Esophagus muscularis mucosa (tissue), 4 donors: ENCODE results near the gene PAPLN. TPM values are rescaled to one million over a fixed set of nuclear protein-coding genes. Genes with fewer than 3 reads are reported as not detected.
A peak's percentile ranks its signal among the peaks of the same experiment; 100 is the strongest.

Source experiments
- DNase-seq: peaks from one replicate; pipeline ENCODE4 v3.0.0-alpha.2; 2017; ENCODE audit errors: extremely low spot score
- H3K27ac ChIP-seq, 4 donors: fragments of 200-600 bp; sonication (generic); replicated peaks in 1 of 4; 1 replicate in 3 of 4; 2 replicates in 1 of 4; pipeline ENCODE4 v1.5.1; 2016 to 2019; ENCODE audit warnings: mild to moderate bottlenecking in 1 of 4
- H3K27me3 ChIP-seq, 4 donors: fragments of 200-600 bp; sonication (generic); one replicate each; pipeline versions ENCODE4 v1.5.1 to v1.6.0; 2016 to 2019
- H3K36me3 ChIP-seq, 4 donors: fragments of 200-600 bp; sonication (generic); one replicate each; pipeline ENCODE4 v1.5.1; 2016 to 2019
- H3K4me1 ChIP-seq, 4 donors: fragments of 200-600 bp; sonication (generic); one replicate each; pipeline ENCODE4 v1.5.1; 2016 to 2019
- H3K4me3 ChIP-seq, 4 donors: fragments of 200-600 bp; sonication (generic); 1 replicate in 2 of 4; 2 replicates in 2 of 4; pipeline ENCODE4 v1.5.1; 2016 to 2019; ENCODE audit warnings: mild to moderate bottlenecking in 4 of 4, moderate library complexity in 1 of 4
- H3K9me3 ChIP-seq, 4 donors: fragments of 200-600 bp; sonication (generic); 1 replicate in 3 of 4; 2 replicates in 1 of 4; pipeline ENCODE4 v1.5.1; 2016 to 2019
- EP300 ChIP-seq: sonication (generic); formaldehyde crosslinking; IDR thresholded peaks from one replicate; pipeline ENCODE4 v1.6.1; 2017; ENCODE audit warnings: antibody characterized with exemption
- POLR2A ChIP-seq: fragments of 450-650 bp; IDR thresholded peaks from one replicate; pipeline ENCODE4 v1.6.1; 2017; ENCODE audit warnings: antibody characterized with exemption, moderate library complexity, mild to moderate bottlenecking, low read depth
- POLR2AphosphoS5 ChIP-seq, 2 donors: sonication (generic); formaldehyde crosslinking; IDR thresholded peaks; one replicate each; pipeline ENCODE4 v1.6.1; 2017; ENCODE audit warnings: antibody characterized with exemption in 2 of 2
- WGBS: methylation state at CpG from one replicate; pipeline ENCODE4 v1.1.5; 2018; 5-methylcytosine and 5-hydroxymethylcytosine counted together
- intact Hi-C: fragments of 100-400 bp; cut with DNase I; formaldehyde crosslinking; loops from one replicate; pipeline ENCODE4 v1.15.1; 2023
- total RNA-seq, 4 donors: library from RNA; depleted of rRNA; stranded (reverse); fragments of >200 nt; gene quantifications; one replicate each; pipeline versions ENCODE4 v1.1.0 to v1.2.1, GENCODE V29; 2016
- TF ChIP-seq, protein P1 (sequence below), 3 experiments: fragments of 200-600 bp in 2 of 3; fragments of 450-650 bp in 1 of 3; sonication (generic) in 2 of 3; IDR thresholded peaks; one replicate each; pipeline ENCODE4 v1.5.1; 2017 to 2019; ENCODE audit warnings: antibody characterized with exemption in 3 of 3, mild to moderate bottlenecking in 2 of 3, moderate library complexity in 1 of 3

PAPLN gene
- total RNA-seq, 4 donors from 2014 or later: 12.0 to 43.5 (median 24.1) TPM

DNA sequence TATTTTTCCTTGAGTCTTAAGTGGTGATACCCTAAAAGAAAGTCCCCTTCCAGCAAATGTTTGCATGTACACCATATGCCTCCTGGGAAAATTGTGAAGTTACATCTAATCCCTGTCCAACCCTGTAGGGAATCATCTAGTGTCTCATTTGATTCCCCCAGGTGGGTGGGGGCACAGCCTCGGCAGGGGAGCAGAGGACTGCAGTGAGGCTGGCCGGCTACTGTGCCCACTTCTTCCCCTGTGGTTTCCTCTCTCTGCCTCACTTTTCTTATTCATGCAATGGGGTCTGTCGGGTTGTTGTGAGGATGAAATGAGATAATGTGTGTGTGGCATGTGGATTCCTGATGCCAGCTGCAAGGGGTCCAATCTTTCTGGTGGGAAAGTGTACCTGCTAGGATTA lies 6.0 kb downstream of the PAPLN start:
- intact Hi-C loops: no loop called here
- Histone ChIP-seq H3K4me3 (no peak overlapping the region), H3K27ac (peak overlapping the region in 3 of 4 donors; percentile 55 to 76 (median 67)), H3K27me3 (peaks cover 0 to 5% (median 0%) of the 10 kb centered on the region in 4 donors), H3K36me3 (peaks cover 0 to 20% (median 8%) of the 10 kb centered on the region in 4 donors), H3K4me1 (peaks cover 20 to 59% (median 53%) of the 10 kb centered on the region in 4 donors), H3K9me3 (no peaks in the 10 kb centered on the region)
- 51% methylated on average over 3 of the region's 3 CpGs for WGBS
- no peak for DNase-seq
- TF ChIP-seq POLR2AphosphoS5 (IDR thresholded peaks at IDR 0.05) (no peak), EP300 (no peak), POLR2A (no peak)
- TF ChIP-seq, protein P1, sequence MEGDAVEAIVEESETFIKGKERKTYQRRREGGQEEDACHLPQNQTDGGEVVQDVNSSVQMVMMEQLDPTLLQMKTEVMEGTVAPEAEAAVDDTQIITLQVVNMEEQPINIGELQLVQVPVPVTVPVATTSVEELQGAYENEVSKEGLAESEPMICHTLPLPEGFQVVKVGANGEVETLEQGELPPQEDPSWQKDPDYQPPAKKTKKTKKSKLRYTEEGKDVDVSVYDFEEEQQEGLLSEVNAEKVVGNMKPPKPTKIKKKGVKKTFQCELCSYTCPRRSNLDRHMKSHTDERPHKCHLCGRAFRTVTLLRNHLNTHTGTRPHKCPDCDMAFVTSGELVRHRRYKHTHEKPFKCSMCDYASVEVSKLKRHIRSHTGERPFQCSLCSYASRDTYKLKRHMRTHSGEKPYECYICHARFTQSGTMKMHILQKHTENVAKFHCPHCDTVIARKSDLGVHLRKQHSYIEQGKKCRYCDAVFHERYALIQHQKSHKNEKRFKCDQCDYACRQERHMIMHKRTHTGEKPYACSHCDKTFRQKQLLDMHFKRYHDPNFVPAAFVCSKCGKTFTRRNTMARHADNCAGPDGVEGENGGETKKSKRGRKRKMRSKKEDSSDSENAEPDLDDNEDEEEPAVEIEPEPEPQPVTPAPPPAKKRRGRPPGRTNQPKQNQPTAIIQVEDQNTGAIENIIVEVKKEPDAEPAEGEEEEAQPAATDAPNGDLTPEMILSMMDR (IDR thresholded peaks at IDR 0.05): no peak

DNA sequence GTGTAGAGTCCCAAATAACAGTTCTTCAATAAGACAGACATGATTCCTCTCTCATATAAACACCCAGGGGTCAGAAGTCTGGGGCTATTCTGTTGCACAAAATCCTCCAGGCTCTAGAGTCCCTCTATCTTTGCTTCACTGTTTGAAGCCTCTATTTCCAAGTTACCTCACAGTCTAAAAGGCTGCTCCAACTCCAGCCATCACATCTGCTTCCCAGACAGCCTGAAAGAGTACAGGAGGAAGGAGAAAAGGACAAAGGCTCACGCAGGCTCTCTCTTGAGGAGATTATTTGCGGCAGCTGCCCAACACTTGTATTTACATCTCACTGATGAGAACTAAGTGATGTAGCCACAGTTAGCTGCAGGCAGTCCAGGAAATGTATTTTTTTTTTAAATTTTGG lies 6.4 kb downstream of the PAPLN start:
- Histone ChIP-seq H3K36me3 (peaks cover 0 to 20% (median 8%) of the 10 kb centered on the region in 4 donors), H3K4me3 (no peak overlapping the region), H3K27ac (no peak overlapping the region), H3K4me1 (peaks cover 16 to 55% (median 49%) of the 10 kb centered on the region in 4 donors), H3K27me3 (peaks cover 0 to 2% (median 0%) of the 10 kb centered on the region in 4 donors), H3K9me3 (no peaks in the 10 kb centered on the region)
- 100% methylated on average over 2 of the region's 2 CpGs for WGBS
- TF ChIP-seq POLR2A (no peak), POLR2AphosphoS5 (IDR thresholded peaks at IDR 0.05) (no peak), EP300 (no peak)
- TF ChIP-seq, protein P1 (IDR thresholded peaks at IDR 0.05): no peak
- intact Hi-C loops: no loop called here
- DNase-seq: no peak

DNA sequence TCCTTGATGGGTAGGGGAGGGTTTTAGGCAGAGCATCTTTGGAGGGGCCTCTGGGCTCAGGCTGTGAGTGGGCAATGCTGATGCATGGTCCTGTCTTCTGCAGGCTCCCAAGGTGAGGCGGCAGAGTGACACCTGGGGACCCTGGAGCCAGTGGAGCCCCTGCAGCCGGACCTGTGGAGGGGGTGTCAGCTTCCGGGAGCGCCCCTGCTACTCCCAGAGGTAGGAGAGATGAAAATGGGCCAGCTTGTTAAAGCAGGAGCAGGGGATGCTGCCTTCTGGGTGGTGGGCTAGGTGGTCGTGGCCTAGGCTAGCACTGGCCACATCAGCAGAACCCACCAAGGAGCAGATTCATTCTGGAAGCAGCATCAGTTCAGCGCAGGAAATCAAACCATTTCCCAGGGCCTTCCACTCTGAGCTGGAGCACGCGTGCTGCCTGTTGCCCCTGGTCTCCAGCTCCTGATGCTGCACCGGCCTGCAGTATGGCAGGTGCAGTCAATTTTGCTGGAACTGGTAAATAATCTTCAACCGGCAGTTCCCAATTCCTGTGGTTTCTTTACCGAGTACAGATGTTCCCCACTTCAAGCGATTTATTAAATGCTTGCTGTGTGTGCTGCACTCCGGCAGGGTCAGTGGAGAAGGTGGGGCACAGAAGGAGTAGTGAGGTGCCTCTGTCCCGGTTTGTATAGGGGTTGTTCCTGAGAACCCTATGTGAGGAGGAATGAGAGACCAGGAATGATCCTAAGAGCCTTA lies 7.4 kb downstream of the PAPLN start:
- intact Hi-C loops: no loop called here
- Histone ChIP-seq H3K36me3 (peaks cover 0 to 22% (median 8%) of the 10 kb centered on the region in 4 donors), H3K27ac (no peak overlapping the region), H3K4me1 (peaks cover 6 to 46% (median 39%) of the 10 kb centered on the region in 4 donors), H3K27me3 (peaks cover 0 to 2% (median 0%) of the 10 kb centered on the region in 4 donors), H3K9me3 (no peaks in the 10 kb centered on the region), H3K4me3 (no peak overlapping the region)
- WGBS: 85% methylated on average over 10 of the region's 14 CpGs
- DNase-seq: no peak
- TF ChIP-seq, protein P1 (IDR thresholded peaks at IDR 0.05): no peak
- TF ChIP-seq EP300: no peak
- TF ChIP-seq POLR2A: no peak
- TF ChIP-seq POLR2AphosphoS5 (IDR thresholded peaks at IDR 0.05): no peak

DNA sequence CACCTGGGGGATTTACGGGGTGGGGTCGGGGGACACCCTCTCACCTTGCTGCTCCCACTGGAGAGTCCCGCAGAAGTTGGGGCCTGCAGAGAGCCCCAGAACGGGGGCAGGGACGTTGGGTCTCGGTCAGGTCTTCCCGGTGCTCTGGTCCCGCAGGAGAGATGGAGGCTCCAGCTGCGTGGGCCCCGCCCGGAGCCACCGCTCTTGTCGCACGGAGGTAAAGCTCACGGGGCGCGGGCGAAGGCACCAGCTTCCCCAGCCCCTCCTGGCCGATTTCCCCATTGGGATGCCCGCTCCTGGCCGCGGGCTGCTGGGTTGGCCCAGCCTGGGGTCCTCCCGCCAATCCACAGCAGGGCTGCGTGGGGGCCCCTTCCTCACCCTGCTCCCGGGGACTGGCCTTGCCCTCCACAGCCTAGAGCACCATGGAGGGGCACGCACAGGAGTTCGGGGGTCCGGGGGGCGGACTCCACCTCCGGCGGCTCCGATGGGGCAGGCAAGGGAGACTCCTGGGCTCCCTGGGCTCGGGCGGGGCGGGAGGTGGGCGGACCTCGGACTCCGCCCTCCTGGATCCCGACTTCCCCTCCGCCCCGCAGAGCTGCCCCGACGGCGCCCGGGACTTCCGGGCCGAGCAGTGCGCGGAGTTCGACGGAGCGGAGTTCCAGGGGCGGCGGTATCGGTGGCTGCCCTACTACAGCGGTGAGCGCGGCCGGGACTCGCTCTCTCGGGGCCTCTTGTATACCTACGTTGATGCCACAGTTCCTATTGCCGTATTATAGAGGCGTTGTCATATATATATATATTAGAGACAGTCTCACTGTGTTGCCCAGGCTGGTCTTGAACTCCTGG lies 8.4 kb downstream of the PAPLN start:
- DNase-seq: no peak
- Histone ChIP-seq H3K36me3 (peaks cover 0 to 32% (median 9%) of the 10 kb centered on the region in 4 donors), H3K27me3 (peaks cover 0 to 2% (median 0%) of the 10 kb centered on the region in 4 donors), H3K4me1 (peaks cover 3 to 36% (median 29%) of the 10 kb centered on the region in 4 donors), H3K27ac (no peak overlapping the region), H3K4me3 (peak overlapping the region; percentile 46 to 63 (median 50)), H3K9me3 (no peaks in the 10 kb centered on the region)
- 42% methylated on average over 25 of the region's 64 CpGs for WGBS
- TF ChIP-seq, protein P1 (IDR thresholded peaks at IDR 0.05): no peak
- peak in 1 of 2 donors; percentile 17 for TF ChIP-seq POLR2AphosphoS5 (IDR thresholded peaks at IDR 0.05)
- no peak for TF ChIP-seq EP300
- no peak for TF ChIP-seq POLR2A
- intact Hi-C loops: no loop called here
